Heart left ventricle (tissue), 16 donors: Measurements from ENCODE around the gene ESRRG. TPM values are rescaled to one million over a fixed set of nuclear protein-coding genes. Genes with fewer than 3 reads are reported as not detected.

Experiments used
- ATAC-seq, 4 donors: fragments of 200-7000 bp; cut with Tn5 transposase; one replicate each; pipeline ENCODE4 v1.9.1; 2020 to 2022; ENCODE audit warnings: moderate library complexity in 4 of 4, mild to moderate bottlenecking in 3 of 4, moderate number of reproducible peaks in 1 of 4
- DNase-seq, 5 donors: peaks; one replicate each; pipeline ENCODE4 v3.0.0-alpha.2; 2020
- H3K27ac ChIP-seq, 12 donors: fragments of 200-600 bp; sonication (generic) in 4 of 12; one replicate each; pipeline versions ENCODE4 v1.5.0 to v1.8.0; 2016 to 2022; ENCODE audit warnings: mild to moderate bottlenecking in 2 of 12
- H3K27me3 ChIP-seq, 9 donors: fragments of 200-600 bp; sonication (generic) in 2 of 9; one replicate each; pipeline versions ENCODE4 v1.5.1 to v1.8.0; 2016 to 2022; ENCODE audit warnings: mild to moderate bottlenecking in 3 of 9
- H3K36me3 ChIP-seq, 9 donors: fragments of 200-600 bp; sonication (generic) in 2 of 9; one replicate each; pipeline versions ENCODE4 v1.5.0 to v1.8.0; 2018 to 2022; ENCODE audit warnings: mild to moderate bottlenecking in 2 of 9
- H3K4me1 ChIP-seq, 12 donors: fragments of 200-600 bp; sonication (generic) in 4 of 12; one replicate each; pipeline versions ENCODE4 v1.5.0 to v1.8.0; 2016 to 2022; ENCODE audit warnings: mild to moderate bottlenecking in 3 of 12
- H3K4me3 ChIP-seq, 12 donors: fragments of 200-600 bp; sonication (generic) in 4 of 12; one replicate each; pipeline versions ENCODE4 v1.5.0 to v1.8.0; 2017 to 2022; ENCODE audit warnings: mild to moderate bottlenecking in 9 of 12, moderate library complexity in 4 of 12
- H3K9me3 ChIP-seq, 12 donors: fragments of 200-600 bp; sonication (generic) in 4 of 12; one replicate each; pipeline versions ENCODE4 v1.5.0 to v1.8.0; 2016 to 2022; ENCODE audit warnings: mild to moderate bottlenecking in 1 of 12
- POLR2A ChIP-seq, 2 donors: fragments of 450-650 bp; IDR thresholded peaks; one replicate each; pipeline ENCODE4 v1.6.1; 2017; ENCODE audit warnings: antibody characterized with exemption in 2 of 2, mild to moderate bottlenecking in 2 of 2, moderate library complexity in 2 of 2
- WGBS, 4 donors: extraction: QIAGEN DNeasy Blood & Tissue Kit in 2 of 4; methylation state at CpG; one replicate each; pipeline versions ENCODE4 v1.1.5 to v1.1.7; 2013 to 2018; 5-methylcytosine and 5-hydroxymethylcytosine counted together
- intact Hi-C, 10 donors: fragments of 100-400 bp; cut with DNase I; formaldehyde crosslinking; loops; one replicate each; pipeline versions ENCODE4 v1.11.1 to v1.14.2; 2022
- polyA plus RNA-seq, 2 donors: library from polyadenylated mRNA; stranded (reverse); fragments of 200-250 nt; gene quantifications; one replicate each; pipeline ENCODE4 v1.2.3, GENCODE V29; 2013
- total RNA-seq, 9 donors: library from RNA; depleted of rRNA in 2 of 9; stranded (reverse); fragments of >200 nt in 2 of 9; fragmentation: NEBNext Ultra II Directional in 3 of 9; extraction: Animal tissue kit (Norgen Biotek cat#: 25700) in 3 of 9; gene quantifications; one replicate each; pipeline versions ENCODE4 v1.1.0 to v1.2.4, GENCODE V29; 2016 to 2023
- TF ChIP-seq, protein P1 (sequence below), 12 donors: fragments of 200-600 bp; sonication (generic) in 4 of 12; IDR thresholded peaks; one replicate each; pipeline versions ENCODE4 v1.5.0 to v1.8.0; 2018 to 2022; ENCODE audit warnings: antibody characterized with exemption in 12 of 12, mild to moderate bottlenecking in 5 of 12
- donor health status: ischemic (EF 13 %, LVEDD 7.1; RV severe dilation, severe dysfunction).
- donor health status: healthy with polysubstance abuse.
- donor health status: DM: no; HTN: yes; CAD: no.
- donor health status: DM: no; HTN: no; CAD: no.
- donor health status: ischemic (EF 25% LVEDD 6.9; RV normal size, moderate dysfunction).
- donor health status: ischemic (EF 25% LVEDD 5.7; RV mildly dilated, moderate dysfunction).
- donor health status: healthy.
- donor health status: DM: yes; HTN: yes; CAD: no.
- donor health status: ischemic (EF 35%, LVEDD 5.7; RV mildly dilated, moderate dysfunction).
- donor health status: nonischemic (EF 11% LVEDD 7.7; RV severe dilation, severe dysfunction).
- donor health status: DM: yes; HTN: yes; CAD: no.
- donor health status: PGD.
- donor health status: ischemic (EF 29% LVEDD 5.4; RV normal size, mild dysfunction).
- donor health status: nonischemic (EF 23%, LVEDD 6.1; RV moderate dilation, normal function).

ESRRG gene
- total and polyA plus RNA-seq, 11 donors: 5.4 to 45.2 (median 31.3) TPM

DNA sequence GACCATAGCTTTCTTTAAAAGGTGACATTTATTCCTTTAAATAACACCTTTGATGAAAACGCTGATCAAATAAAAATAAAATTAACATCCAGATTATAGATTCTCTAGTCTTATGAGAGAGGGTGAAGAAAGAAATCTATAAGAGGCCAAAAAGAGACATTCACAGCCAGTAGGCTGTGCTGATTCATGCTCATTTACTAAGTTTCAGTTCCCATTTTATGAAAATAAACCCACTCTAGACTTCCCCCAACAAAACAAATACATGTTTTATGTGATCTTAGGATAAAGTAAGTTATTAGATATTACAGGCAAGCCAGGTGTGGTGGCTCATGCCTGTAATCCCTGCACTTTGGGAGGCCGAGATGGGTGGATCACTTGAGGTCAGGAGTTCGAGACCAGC, 21.1 kb downstream of the ESRRG start:
- TF ChIP-seq, protein P1, sequence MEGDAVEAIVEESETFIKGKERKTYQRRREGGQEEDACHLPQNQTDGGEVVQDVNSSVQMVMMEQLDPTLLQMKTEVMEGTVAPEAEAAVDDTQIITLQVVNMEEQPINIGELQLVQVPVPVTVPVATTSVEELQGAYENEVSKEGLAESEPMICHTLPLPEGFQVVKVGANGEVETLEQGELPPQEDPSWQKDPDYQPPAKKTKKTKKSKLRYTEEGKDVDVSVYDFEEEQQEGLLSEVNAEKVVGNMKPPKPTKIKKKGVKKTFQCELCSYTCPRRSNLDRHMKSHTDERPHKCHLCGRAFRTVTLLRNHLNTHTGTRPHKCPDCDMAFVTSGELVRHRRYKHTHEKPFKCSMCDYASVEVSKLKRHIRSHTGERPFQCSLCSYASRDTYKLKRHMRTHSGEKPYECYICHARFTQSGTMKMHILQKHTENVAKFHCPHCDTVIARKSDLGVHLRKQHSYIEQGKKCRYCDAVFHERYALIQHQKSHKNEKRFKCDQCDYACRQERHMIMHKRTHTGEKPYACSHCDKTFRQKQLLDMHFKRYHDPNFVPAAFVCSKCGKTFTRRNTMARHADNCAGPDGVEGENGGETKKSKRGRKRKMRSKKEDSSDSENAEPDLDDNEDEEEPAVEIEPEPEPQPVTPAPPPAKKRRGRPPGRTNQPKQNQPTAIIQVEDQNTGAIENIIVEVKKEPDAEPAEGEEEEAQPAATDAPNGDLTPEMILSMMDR (IDR thresholded peaks at IDR 0.05): no peak
- TF ChIP-seq POLR2A (IDR thresholded peaks at IDR 0.05): no peak
- Histone ChIP-seq H3K9me3 (no peaks in the 10 kb centered on the region), H3K36me3 (no peaks in the 10 kb centered on the region), H3K27me3 (no peaks in the 10 kb centered on the region), H3K4me1 (peaks cover 0 to 12% (median 0%) of the 10 kb centered on the region in 12 donors), H3K4me3 (no peak overlapping the region), H3K27ac (no peak overlapping the region)
- ATAC-seq: no peak
- intact Hi-C loops: no loop called here
- 73 to 92% (median 85%) methylated on average over 3 of the region's 3 CpGs for WGBS, 4 donors
- DNase-seq: no peak

- TF ChIP-seq, protein P1 (IDR thresholded peaks at IDR 0.05): no peak
- TF ChIP-seq POLR2A (IDR thresholded peaks at IDR 0.05): no peak
- 63 to 82% (median 78%) methylated on average over 4 of the region's 4 CpGs for WGBS, 4 donors
- no peak overlapping the region for H3K27ac ChIP-seq
- no peaks in the 10 kb centered on the region for H3K36me3 ChIP-seq
- H3K4me3 ChIP-seq: no peak overlapping the region
- H3K27me3 ChIP-seq: no peaks in the 10 kb centered on the region
- ATAC-seq (no peak), DNase-seq (no peak)
- peaks cover 0 to 12% (median 0%) of the 10 kb centered on the region in 12 donors for H3K4me1 ChIP-seq
- no peaks in the 10 kb centered on the region for H3K9me3 ChIP-seq
- intact Hi-C loops: no loop called here
Measured at GRCh38 chr1:216700779-216701178, 22.4 kb downstream of the ESRRG start.

- DNase-seq: no peak
- ATAC-seq: no peak
- WGBS, 4 donors: 81 to 91% (median 84%) methylated on average over 3 of the region's 3 CpGs
- Histone ChIP-seq H3K4me3 (no peak overlapping the region), H3K4me1 (peaks cover 0 to 5% (median 0%) of the 10 kb centered on the region in 12 donors), H3K27me3 (peaks cover 0 to 8% (median 0%) of the 10 kb centered on the region in 9 donors), H3K36me3 (no peaks in the 10 kb centered on the region), H3K27ac (no peak overlapping the region), H3K9me3 (no peaks in the 10 kb centered on the region)
- intact Hi-C loops: no loop called here
- TF ChIP-seq, protein P1 (IDR thresholded peaks at IDR 0.05): no peak
- TF ChIP-seq POLR2A (IDR thresholded peaks at IDR 0.05): no peak
Measured at GRCh38 chr1:216691710-216692109, 31.5 kb downstream of the ESRRG start.

- ATAC-seq: no peak
- intact Hi-C loops: no loop called here
Measured at GRCh38 chr1:216690603-216691002, 32.6 kb downstream of the ESRRG start.

More at GRCh38 chr1:216690603-216691002, 32.6 kb downstream of the ESRRG start:
- TF ChIP-seq POLR2A (IDR thresholded peaks at IDR 0.05): no peak
- TF ChIP-seq, protein P1 (IDR thresholded peaks at IDR 0.05): no peak
- no peak overlapping the region for H3K4me3 ChIP-seq
- no peak overlapping the region for H3K27ac ChIP-seq
- 57 to 67% (median 65%) methylated on average over 1 of the region's 1 CpG for WGBS, 4 donors
- H3K4me1 ChIP-seq: peaks cover 0 to 5% (median 0%) of the 10 kb centered on the region in 12 donors
- peaks cover 0 to 8% (median 0%) of the 10 kb centered on the region in 9 donors for H3K27me3 ChIP-seq
- no peaks in the 10 kb centered on the region for H3K36me3 ChIP-seq
- no peaks in the 10 kb centered on the region for H3K9me3 ChIP-seq
- no peak for DNase-seq
